ENCODE measurements around the gene DNMBP.

The DNMBP gene
- 3.6 to 22.0 (median 8.6) reads per million in 18 experiments for total RNA-seq

DNA sequence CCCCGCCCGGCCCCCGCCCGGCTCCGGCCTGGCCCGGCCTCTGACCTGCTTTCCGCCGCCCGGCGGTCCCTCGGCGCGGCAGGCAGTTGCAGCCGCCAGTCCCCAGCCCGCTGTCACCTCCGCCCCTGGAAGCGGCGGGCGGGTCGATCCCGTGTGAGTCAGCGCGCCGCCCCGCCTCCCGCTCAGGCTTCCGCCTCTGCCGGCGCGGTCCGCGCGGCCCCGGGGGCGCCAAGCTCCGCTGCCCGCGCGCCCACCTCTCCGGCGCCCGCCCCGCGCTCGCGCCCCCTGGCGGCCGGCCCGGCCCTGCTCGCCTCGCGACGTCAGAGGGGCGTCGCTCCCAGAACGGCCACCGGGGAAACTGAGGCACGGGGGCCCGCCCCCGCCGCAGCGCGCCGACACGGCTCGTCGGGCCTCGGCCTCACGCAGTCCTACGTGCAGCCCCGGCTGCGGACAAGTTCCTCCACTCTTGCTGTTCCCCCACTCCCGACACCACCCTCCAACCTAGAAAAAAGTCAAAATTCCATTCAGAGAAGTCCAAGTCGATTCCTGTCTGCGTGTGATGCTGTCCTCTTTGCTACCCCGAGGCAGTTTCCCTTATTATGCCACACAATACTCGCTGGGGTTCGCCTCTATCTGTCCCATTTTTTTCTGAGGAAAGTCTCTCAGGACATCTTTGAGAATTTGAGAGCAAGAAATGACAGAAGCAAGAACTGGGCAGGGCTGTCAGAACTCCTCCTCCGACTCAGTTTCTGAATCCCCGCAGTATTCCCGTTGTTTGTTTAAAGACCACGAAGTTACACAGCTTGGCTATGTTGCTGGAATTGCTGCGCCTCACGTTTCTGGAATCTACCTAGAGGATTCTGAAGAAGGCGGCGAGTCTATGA lies at the start of gene DNMBP:
Gene DNMBP (minus strand): TSS at position 155 of the 884 bp plus-strand sequence. CDS start 37,823 bp downstream, outside the sequence.
- DNase-seq, result peak; percentile 81 to 90

DNA sequence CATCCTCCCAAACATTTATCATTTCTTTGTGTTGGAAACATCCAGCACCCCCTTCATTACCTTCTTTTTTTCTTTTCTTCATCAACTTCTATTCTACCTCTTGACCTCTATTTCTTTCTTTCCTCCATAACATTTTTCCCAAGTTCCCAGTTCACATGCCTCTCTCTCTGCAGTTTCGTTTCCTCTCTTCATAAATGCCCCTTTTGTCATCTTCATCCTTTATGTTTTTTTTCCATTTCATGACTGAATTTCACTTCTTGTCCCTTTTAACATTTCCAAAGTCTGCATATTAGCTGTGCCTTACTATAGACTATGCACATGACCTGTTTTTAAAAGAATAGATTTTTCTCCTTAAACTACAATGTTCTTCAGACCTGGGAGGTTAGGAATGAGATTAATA lies 48.2 kb upstream of the DNMBP start:
- no peak for DNase-seq

DNA sequence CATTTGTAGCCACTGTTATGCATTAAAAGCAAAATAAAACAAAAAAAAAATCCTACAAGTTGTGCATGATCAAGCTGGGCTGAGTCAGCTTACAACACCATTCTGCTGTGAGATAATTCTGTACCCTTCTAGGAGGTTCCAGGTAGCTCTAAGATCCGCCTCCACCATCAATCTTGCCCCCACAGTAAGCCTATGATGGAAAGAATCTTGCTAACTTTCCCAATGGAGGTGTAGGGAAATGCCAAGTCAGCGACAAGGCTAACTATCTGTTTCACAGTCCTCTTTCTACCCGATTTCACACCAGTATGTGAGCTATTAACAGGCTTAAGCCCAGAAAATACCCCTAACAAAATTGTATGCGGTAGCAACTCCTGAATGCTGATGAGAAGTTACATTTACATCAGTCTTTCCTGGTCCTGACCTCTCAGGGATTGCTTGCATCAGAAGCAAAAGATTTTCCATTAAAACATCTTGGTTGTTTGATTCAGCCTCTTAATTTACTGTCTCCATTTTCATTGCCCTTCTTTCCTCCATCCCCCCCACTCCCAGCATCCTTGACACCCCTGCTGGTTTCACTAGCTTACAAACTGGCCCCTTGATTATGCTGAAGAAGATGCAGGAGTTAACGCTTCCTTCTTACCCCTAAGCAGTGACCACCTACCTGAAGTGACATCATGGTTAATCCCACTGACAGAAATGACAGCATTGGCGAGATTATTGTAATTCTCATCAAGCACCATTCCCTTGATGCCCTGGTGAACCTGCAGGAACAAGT lies 44.1 kb upstream of the DNMBP start:
- DNase-seq, result no peak

DNA sequence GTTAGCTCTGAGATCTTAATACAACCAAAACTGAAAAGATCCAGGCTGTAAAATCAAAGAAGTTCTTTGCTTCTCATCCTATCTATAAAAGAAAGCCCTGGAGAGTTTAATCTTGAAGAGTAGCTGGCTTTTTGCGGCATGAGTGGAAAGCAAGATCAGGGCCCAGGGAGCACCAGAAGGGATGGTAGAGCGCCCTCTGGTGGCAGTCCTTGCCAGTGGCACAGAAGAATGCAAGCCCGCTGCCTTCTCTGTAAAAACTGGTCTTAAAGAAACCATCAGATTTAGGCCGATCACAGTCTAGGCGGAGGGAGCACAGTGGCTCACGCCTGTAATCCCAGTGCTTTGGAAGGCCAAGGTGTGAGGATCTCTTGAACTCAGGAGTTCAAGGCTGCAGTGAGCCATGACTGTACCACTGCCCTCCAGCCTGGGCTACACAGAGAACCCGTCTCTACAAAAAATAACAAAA lies 36.3 kb upstream of the DNMBP start:
- DNase-seq, result peak; percentile 70 to 78

DNA sequence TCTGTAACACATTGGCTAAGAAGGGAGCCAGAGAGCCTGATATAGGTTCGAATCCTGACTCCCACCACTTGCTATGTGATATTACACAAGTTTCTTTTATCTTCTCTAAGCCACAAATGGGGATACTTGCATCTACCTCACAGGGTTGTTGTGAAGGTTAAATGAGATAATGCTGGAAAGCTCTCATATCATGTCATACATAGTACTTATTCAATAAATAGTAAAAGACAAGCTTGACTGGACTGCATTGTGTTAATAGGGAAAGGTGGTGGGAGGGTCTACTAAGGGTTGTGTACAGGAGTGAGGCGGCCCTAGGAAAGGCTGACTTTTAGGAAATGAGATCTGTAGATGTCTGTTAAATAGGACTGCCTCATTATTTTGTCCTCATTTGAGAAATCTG lies 35.8 kb upstream of the DNMBP start:
- DNase-seq, result no peak

DNA sequence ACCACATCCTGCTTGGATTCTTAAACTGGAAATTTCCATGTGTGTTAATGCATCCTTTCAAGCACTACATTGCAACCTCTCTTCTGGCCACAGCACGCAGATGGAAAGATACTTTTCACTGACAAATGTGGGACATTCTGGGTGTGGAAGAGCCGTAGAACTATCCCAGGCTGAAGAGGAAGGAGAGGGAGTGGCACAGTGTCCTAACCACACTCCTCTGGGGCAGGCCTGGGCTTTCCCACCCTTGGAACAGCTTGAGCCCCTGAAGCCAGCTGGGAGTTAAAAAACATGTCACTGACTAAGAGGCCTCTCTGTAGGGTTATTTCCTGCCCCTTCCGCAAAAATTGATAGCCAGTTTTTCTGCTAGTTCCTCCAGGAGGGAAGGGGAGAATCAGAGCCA lies 34.0 kb upstream of the DNMBP start:
- no peak for DNase-seq

DNA sequence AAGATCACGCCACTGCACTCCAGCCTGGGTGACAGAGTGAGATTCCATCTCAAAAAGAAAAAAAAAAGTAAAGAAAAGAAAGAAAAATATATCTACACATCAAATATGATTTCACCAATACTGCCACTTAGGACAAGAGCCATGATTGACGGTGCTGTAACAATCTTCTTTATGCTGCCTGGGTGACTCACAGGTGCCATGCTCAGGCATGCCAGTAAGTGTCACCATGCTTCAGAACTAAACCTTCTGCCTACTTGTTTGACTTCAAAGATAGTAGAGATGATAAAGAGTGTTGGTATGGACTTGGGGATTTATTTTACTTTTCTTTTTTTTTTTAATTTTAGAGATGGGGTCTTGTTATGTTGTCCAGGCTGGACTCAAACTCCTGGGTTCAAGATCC lies 33.6 kb upstream of the DNMBP start:
- no peak for DNase-seq

DNA sequence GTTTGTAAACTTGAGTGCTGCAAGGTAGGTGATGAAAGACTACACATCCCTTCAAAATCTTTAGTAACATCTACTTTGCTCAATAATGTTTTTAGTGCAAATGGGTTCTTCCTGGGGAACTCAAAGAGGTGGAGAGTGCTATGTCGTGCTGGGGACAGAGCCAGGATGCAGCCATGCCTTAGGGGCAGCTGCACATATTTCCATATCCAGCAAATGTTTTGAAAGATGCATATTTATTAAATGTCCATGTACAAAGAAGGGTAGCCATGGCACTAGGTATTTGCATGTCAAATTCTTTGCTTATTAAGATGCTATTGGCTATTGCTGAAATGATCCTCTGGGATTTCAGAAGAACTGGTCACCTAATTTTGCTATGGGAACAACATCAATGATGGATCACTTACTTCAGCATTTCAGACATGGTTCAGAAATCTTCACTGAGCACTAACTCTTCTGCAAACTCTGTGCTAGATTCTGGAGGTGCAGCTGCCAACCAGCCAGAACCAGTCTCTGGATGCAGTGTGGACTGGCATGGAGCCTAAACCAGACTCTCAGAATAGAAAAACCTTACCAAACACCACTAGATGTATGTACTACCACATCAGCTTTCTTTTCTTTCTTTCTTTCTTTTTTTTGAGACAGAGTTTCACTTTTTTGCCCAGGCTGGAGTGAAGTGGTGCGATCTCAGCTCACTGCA lies 31.7 kb upstream of the DNMBP start:
- no peak for DNase-seq

GRCh38 chr10:100038561-100039071 lies 28.9 kb upstream of the DNMBP start:
- DNase-seq, result no peak

DNA sequence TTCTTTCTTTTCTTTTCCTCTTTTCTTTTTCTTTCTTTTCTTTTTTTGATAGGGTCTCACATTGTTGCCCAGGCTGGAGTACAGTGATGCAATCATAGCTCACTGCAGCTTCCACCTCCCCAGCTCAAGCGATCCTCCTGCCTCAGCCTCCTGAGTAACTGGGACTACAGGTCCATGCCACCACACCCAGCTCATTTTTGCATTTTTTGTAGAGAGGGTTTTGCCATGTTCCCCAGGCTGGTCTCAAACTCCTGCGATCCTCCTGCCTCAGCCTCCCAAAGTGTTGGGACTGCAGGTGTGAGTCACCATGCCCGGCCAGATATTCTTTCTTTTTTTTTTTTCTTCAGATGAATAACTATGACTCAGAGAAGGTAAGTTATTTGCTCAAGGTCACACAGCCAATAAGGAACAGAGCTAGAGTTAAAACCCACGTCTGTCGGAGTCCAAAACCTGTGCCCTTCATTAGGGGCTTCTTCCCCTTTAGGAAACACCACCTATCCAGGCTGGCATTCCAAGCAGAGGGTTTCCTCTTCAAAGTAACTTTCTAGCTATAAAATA lies 28.1 kb upstream of the DNMBP start:
- DNase-seq, result no peak

DNA sequence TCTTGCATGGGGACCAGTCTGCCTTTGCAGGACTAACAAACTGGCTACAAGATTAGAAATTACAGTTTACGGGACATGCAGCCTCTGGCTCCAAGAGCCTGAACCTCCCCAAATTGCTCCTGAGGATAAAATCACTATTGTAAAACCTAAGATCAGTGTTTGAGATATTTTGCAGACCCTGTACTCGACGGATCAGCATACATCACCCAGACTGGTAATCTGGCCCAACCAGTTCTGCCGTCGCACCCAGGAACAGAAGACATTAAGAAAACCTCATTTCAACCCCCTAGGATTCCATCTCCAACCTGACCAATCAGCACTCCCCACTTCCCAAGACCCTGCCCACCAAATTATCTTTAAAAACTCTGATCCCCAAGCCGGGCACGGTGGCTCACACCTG lies 27.1 kb upstream of the DNMBP start:
- no peak for DNase-seq

DNA sequence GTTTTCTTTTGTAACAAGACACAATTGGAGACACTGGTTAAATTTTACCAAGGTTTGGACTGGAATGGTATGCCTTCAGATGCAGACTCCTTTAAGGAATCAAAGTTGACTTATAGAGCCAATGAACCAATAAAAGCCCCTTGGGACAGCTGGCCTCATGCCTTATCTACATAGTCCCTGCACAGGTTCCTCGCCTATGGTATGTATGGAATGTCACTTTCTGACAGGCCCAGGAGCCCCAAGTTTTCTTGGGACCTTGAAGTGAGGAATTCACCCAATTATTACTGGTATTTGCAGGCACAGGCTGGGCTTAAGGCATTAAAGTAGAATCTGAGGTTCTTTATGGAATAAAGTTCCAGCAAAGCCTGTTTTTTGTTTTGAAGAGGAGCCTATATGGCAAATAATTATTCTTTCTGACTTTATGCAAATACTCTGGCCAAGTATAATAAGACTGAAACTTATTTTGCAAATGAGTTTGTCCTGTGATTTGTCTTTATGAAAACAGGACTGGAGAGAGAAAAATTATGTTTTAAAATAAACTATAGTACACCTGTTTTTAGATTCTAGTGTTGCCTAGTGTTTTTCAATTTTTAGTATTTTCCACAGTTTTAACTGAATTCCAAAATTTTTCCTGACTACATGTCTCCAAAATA lies 24.1 kb upstream of the DNMBP start:
- no peak for DNase-seq

- no peak for DNase-seq
These were observed 17.7 kb upstream of the DNMBP start for GRCh38 chr10:100027416-100027815.

DNA sequence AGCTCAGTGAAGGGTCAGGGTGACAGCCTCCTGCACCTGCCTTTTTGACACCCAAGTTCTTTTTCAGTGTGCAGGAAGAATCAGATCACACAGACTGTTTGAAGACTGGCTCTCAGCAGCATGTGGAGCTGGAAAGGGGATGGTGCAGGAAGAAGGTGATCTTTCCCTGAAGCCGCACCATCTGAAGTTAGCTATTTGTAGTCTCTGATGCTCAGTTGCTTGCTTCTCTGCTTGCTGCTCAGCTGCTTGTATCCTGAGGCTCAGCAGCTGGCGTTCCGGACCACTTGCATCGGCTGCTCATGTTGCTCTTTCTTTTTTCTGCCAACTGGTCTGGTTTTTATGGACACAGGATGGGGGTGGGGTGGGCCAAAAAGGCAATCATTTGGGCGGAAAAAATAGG lies 15.8 kb upstream of the DNMBP start:
- no peak for DNase-seq

DNA sequence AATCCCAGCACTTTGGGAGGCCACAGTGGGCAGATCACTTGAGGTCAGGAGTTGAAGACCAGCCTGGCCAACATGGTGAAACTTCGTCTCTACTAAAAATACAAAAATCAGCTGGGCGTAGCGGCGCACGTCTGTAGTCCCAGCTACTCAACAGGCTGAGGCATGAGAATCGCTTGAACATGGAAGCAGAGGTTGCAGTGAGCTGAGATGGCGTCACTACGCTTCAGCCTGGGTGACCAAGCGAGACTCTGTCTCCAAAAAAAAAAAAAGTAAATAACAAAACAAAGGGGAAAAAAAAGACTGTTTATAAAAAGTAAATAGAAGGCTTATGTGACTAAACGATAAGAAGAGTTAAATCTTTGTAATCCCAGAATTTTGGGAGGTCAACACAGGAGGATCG lies 15.0 kb upstream of the DNMBP start:
- DNase-seq, result no peak

GRCh38 chr10:100022403-100022802 lies 12.7 kb upstream of the DNMBP start:
- DNase-seq, result no peak

- no peak for DNase-seq
These were observed 11.6 kb upstream of the DNMBP start for GRCh38 chr10:100021322-100021721.

GRCh38 chr10:100020886-100021253 lies 11.1 kb upstream of the DNMBP start:
- DNase-seq, result no peak

- no peak for DNase-seq
These were observed 10.6 kb upstream of the DNMBP start for GRCh38 chr10:100020142-100020885.

GRCh38 chr10:100019787-100020141 lies 10.0 kb upstream of the DNMBP start:
- DNase-seq, result no peak

- DNase-seq, result no peak
These were observed 4.5 kb upstream of the DNMBP start for GRCh38 chr10:100014071-100014762.

Data from inflammatory macrophage (primary cell).